Body of pancreas (tissue), 4 donors: ENCODE results near the gene MEIOSIN. TPM values are rescaled to one million over a fixed set of nuclear protein-coding genes. Genes with fewer than 3 reads are reported as not detected.
A peak's percentile ranks its signal among the peaks of the same experiment; 100 is the strongest.
"Not testable (repeated sequence)": the region's sequence is repeated elsewhere in the genome, so short reads cannot be mapped to it uniquely, and the experiment has no call there.

ENCODE experiments used
- ATAC-seq: fragments of 150-250 bp; one replicate; pipeline ENCODE4 v1.9.1; 2016
- DNase-seq, 4 donors: peaks; one replicate each; pipeline ENCODE4 v3.0.0-alpha.2; 2019
- H3K27ac ChIP-seq, 4 donors: fragments of 200-600 bp; sonication (generic); 1 replicate in 3 of 4; 2 replicates in 1 of 4; pipeline versions ENCODE4 v1.5.1 to v1.6.1; 2016 to 2019; ENCODE audit warnings: mild to moderate bottlenecking in 1 of 4, mixed read lengths in 1 of 4, moderate library complexity in 1 of 4
- H3K27me3 ChIP-seq, 2 donors: fragments of 200-600 bp; sonication (generic); one replicate each; pipeline ENCODE4 v1.6.0; 2016; ENCODE audit warnings: mild to moderate bottlenecking in 1 of 2
- H3K36me3 ChIP-seq, 2 donors: fragments of 200-600 bp; sonication (generic); replicated peaks in 1 of 2; 2 replicates each; pipeline ENCODE4 v1.5.1; 2016; ENCODE audit warnings: low read depth in 2 of 2; ENCODE audit not compliant: insufficient read depth in 1 of 2
- H3K4me1 ChIP-seq: fragments of 200-600 bp; sonication (generic); one replicate; pipeline ENCODE4 v1.6.0; 2016
- H3K4me3 ChIP-seq, 2 donors: fragments of 200-600 bp; sonication (generic); 1 replicate in 1 of 2; 2 replicates in 1 of 2; pipeline ENCODE4 v1.5.1; 2016 to 2019
- H3K9me3 ChIP-seq, 3 donors: fragments of 200-600 bp; sonication (generic); 1 replicate in 2 of 3; 2 replicates in 1 of 3; pipeline ENCODE4 v1.5.1; 2016
- CTCF ChIP-seq, 7 experiments: fragments of 450-650 bp in 4 of 7; fragments of 200-600 bp in 3 of 7; sonication (generic) in 3 of 7; IDR thresholded peaks; one replicate each; pipeline ENCODE4 v1.5.1; 2016 to 2019; ENCODE audit warnings: antibody characterized with exemption in 7 of 7
- POLR2A ChIP-seq, 3 donors: fragments of 450-650 bp; IDR thresholded peaks; one replicate each; pipeline ENCODE4 v1.6.1; 2016; ENCODE audit warnings: antibody characterized with exemption in 3 of 3, mild to moderate bottlenecking in 2 of 3
- WGBS, 2 donors: methylation state at CpG; one replicate each; pipeline ENCODE4 v1.1.5; 2017; 5-methylcytosine and 5-hydroxymethylcytosine counted together
- intact Hi-C: fragments of 100-400 bp; cut with DNase I; formaldehyde crosslinking; loops from one replicate; pipeline ENCODE4 v1.15.1; 2023
- total RNA-seq, 2 donors: library from RNA; depleted of rRNA; stranded (reverse); fragments of >200 nt; gene quantifications; one replicate each; pipeline ENCODE4 v1.1.0, GENCODE V29; 2016

MEIOSIN gene
- total RNA-seq, 2 donors from 2014 or later, result not detected

GRCh38 chr19:45793178-45793564 lies 59.9 kb downstream of the MEIOSIN start:
- Histone ChIP-seq H3K4me1 (peaks cover 16% of the 10 kb centered on the region), H3K36me3 (peaks cover 0 to 5% of the 10 kb centered on the region in 2 donors), H3K9me3 (no peaks in the 10 kb centered on the region), H3K27me3 (no peaks in the 10 kb centered on the region), H3K27ac (peak overlapping the region in 1 of 4 donors; percentile 62), H3K4me3 (no peak overlapping the region)
- intact Hi-C loops, result no loop called here
- TF ChIP-seq CTCF (IDR thresholded peaks at IDR 0.05) (no peak), POLR2A (IDR thresholded peaks at IDR 0.05) (no peak)
- WGBS, 2 donors, result 26 to 35% methylated on average over 3 of the region's 3 CpGs
- no peak for DNase-seq
- ATAC-seq, result no peak

GRCh38 chr19:45793876-45794275 lies 60.6 kb downstream of the MEIOSIN start:
- H3K27ac ChIP-seq, result no peak overlapping the region
- WGBS, 2 donors, result 37 to 38% methylated on average over 6 of the region's 6 CpGs
- H3K9me3 ChIP-seq, result no peaks in the 10 kb centered on the region
- ATAC-seq, result no peak
- no peak overlapping the region for H3K4me3 ChIP-seq
- peaks cover 17% of the 10 kb centered on the region for H3K4me1 ChIP-seq
- no peaks in the 10 kb centered on the region for H3K27me3 ChIP-seq
- H3K36me3 ChIP-seq, result peaks cover 0 to 4% of the 10 kb centered on the region in 2 donors
- intact Hi-C loops, result no loop called here
- TF ChIP-seq POLR2A (IDR thresholded peaks at IDR 0.05) (no peak), CTCF (IDR thresholded peaks at IDR 0.05) (no peak)
- no peak for DNase-seq

- Histone ChIP-seq H3K36me3 (no peaks in the 10 kb centered on the region), H3K27me3 (no peaks in the 10 kb centered on the region), H3K9me3 (no peaks in the 10 kb centered on the region), H3K4me1 (peaks cover 22% of the 10 kb centered on the region), H3K4me3 (no peak overlapping the region), H3K27ac (no peak overlapping the region)
- WGBS, 2 donors, result 60 to 80% methylated on average over 1 to 2 of the region's 2 CpGs
- intact Hi-C loops, result no loop called here
- TF ChIP-seq CTCF (IDR thresholded peaks at IDR 0.05) (no peak), POLR2A (IDR thresholded peaks at IDR 0.05) (no peak)
- DNase-seq (no peak), ATAC-seq (no peak)
Observed at GRCh38 chr19:45794627-45795026, 61.4 kb downstream of the MEIOSIN start.

- ATAC-seq, result peak; percentile 86
- Histone ChIP-seq H3K27ac (no peak overlapping the region), H3K4me3 (no peak overlapping the region), H3K36me3 (no peaks in the 10 kb centered on the region), H3K9me3 (no peaks in the 10 kb centered on the region), H3K27me3 (no peaks in the 10 kb centered on the region), H3K4me1 (peaks cover 6% of the 10 kb centered on the region)
- DNase-seq, result peak; percentile 65 to 78 (median 68)
- TF ChIP-seq CTCF (IDR thresholded peaks at IDR 0.05) (peak; percentile 76 to 89 (median 83)), POLR2A (IDR thresholded peaks at IDR 0.05) (no peak)
- intact Hi-C loops, result no loop called here
- WGBS, 2 donors, result 3% methylated on average over 10 of the region's 10 CpGs
Observed at GRCh38 chr19:45798995-45799517, 65.8 kb downstream of the MEIOSIN start.

GRCh38 chr19:45799541-45799940 lies 66.3 kb downstream of the MEIOSIN start:
- H3K9me3 ChIP-seq, H3K4me1 ChIP-seq, DNase-seq, ATAC-seq, H3K27ac ChIP-seq, H3K4me3 ChIP-seq, H3K36me3 ChIP-seq, H3K27me3 ChIP-seq, intact Hi-C loops: not testable (repeated sequence)
- WGBS, 2 donors, result 79 to 85% methylated on average over 4 to 5 of the region's 5 CpGs
